Ascending aorta (tissue), 2 donors: Measurements from ENCODE around the gene MUC5B. TPM values are rescaled to one million over a fixed set of nuclear protein-coding genes. Genes with fewer than 3 reads are reported as not detected.

Experiments used
- DNase-seq, 2 donors: peaks; one replicate each; pipeline ENCODE4 v3.0.0-alpha.2; 2019; ENCODE audit warnings: low spot score in 2 of 2
- H3K27ac ChIP-seq, 2 donors: fragments of 200-600 bp; sonication (generic); one replicate each; pipeline ENCODE4 v1.5.1; 2016 to 2017; ENCODE audit warnings: mild to moderate bottlenecking in 1 of 2
- H3K27me3 ChIP-seq: fragments of 200-600 bp; sonication (generic); one replicate; pipeline ENCODE4 v1.5.1; 2017
- H3K36me3 ChIP-seq, 2 donors: fragments of 200-600 bp; sonication (generic); one replicate each; pipeline ENCODE4 v1.5.1; 2016
- H3K4me1 ChIP-seq, 2 donors: fragments of 200-600 bp; sonication (generic); one replicate each; pipeline ENCODE4 v1.5.1; 2016 to 2017; ENCODE audit warnings: mild to moderate bottlenecking in 1 of 2
- H3K4me3 ChIP-seq, 2 donors: fragments of 200-600 bp; sonication (generic); one replicate each; pipeline ENCODE4 v1.5.1; 2016 to 2017; ENCODE audit warnings: mild to moderate bottlenecking in 1 of 2
- H3K9me3 ChIP-seq, 2 donors: fragments of 200-600 bp; sonication (generic); one replicate each; pipeline ENCODE4 v1.5.1; 2016
- intact Hi-C: fragments of 100-400 bp; cut with DNase I; formaldehyde crosslinking; loops from one replicate; pipeline ENCODE4 v1.15.1; 2023
- total RNA-seq: library from RNA; depleted of rRNA; stranded (reverse); fragments of >200 nt; gene quantifications from one replicate; pipeline ENCODE4 v1.1.0, GENCODE V29; 2016
- TF ChIP-seq, protein P1 (sequence below), 3 experiments: fragments of 200-600 bp in 2 of 3; fragments of 450-650 bp in 1 of 3; sonication (generic) in 2 of 3; IDR thresholded peaks; one replicate each; pipeline ENCODE4 v1.5.1; 2016 to 2019; ENCODE audit warnings: antibody characterized with exemption in 3 of 3, mild to moderate bottlenecking in 1 of 3, moderate library complexity in 1 of 3

The MUC5B gene
- total RNA-seq, 1 donor from 2014 or later: under 0.01 TPM

DNA sequence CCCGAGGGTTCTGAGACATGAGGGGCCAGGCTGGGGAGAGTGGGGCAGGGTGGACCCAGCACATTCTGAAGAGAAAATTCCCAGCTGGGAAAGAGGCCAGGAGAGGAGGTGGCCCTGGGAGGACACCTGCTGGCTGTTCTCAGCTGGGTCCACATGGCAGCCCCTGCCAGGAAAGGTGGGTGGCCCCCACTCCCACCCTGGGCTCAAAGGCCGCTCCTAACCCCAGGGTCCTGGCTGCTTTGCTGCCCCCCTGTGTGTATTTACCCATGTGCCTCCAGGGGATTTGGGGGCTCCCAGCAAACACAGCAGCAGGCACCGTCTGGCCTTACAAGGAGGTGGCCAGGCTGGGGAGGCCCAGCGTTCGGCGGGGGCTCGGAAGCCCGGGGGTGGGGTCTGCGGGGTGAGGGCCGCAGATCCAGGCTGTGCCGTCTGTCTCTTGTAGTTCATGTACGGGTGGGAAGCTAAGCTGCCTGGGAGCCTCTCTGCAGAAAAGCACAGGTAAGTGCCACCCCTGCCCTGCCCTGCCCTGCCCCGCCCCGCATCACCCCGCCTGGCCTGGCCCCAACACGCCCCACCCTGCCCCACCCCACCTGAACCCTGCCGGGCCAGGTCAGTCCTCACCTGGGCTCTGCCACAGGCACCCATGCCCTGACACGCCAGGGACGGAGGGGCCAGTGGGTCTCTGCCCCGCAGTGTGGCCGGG lies 10.6 kb downstream of the MUC5B start:
- Histone ChIP-seq H3K36me3 (no peaks in the 10 kb centered on the region), H3K9me3 (no peaks in the 10 kb centered on the region), H3K27me3 (no peaks in the 10 kb centered on the region), H3K4me1 (no peaks in the 10 kb centered on the region), H3K27ac (no peak overlapping the region), H3K4me3 (no peak overlapping the region)
- no peak for DNase-seq
- TF ChIP-seq, protein P1, sequence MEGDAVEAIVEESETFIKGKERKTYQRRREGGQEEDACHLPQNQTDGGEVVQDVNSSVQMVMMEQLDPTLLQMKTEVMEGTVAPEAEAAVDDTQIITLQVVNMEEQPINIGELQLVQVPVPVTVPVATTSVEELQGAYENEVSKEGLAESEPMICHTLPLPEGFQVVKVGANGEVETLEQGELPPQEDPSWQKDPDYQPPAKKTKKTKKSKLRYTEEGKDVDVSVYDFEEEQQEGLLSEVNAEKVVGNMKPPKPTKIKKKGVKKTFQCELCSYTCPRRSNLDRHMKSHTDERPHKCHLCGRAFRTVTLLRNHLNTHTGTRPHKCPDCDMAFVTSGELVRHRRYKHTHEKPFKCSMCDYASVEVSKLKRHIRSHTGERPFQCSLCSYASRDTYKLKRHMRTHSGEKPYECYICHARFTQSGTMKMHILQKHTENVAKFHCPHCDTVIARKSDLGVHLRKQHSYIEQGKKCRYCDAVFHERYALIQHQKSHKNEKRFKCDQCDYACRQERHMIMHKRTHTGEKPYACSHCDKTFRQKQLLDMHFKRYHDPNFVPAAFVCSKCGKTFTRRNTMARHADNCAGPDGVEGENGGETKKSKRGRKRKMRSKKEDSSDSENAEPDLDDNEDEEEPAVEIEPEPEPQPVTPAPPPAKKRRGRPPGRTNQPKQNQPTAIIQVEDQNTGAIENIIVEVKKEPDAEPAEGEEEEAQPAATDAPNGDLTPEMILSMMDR (IDR thresholded peaks at IDR 0.05): no peak
- intact Hi-C loops: no loop called here

DNA sequence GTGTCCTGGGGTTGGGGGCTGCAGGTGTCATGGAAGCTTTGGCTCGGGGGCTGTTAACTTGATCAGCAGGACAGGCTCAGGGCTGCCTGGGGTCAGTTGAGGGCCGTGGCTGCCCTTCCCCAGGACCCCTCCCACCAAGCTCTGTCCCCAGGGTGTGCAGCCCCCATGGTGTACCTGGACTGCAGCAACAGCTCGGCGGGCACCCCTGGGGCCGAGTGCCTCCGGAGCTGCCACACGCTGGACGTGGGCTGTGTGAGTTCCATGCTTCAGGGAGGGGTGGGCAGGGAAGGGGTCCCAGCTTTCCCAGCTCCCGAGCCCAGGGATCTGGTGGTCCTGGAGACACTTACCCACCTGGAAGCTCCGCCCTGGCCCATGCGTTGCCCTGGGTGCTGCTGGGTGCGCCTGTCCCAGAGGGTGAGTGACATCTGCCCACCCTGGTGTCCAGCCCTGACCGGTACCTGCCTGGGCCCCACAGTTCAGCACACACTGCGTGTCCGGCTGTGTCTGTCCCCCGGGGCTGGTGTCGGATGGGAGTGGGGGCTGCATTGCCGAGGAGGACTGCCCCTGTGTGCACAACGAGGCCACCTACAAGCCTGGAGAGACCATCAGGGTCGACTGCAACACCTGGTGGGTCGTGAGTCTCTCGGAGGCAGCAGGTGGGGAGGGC lies 11.3 kb downstream of the MUC5B start:
- intact Hi-C loops: no loop called here
- TF ChIP-seq, protein P1 (IDR thresholded peaks at IDR 0.05): no peak
- DNase-seq: no peak
- H3K9me3 ChIP-seq: no peaks in the 10 kb centered on the region
- no peak overlapping the region for H3K4me3 ChIP-seq
- no peak overlapping the region for H3K27ac ChIP-seq
- no peaks in the 10 kb centered on the region for H3K4me1 ChIP-seq
- no peaks in the 10 kb centered on the region for H3K36me3 ChIP-seq
- no peaks in the 10 kb centered on the region for H3K27me3 ChIP-seq

DNA sequence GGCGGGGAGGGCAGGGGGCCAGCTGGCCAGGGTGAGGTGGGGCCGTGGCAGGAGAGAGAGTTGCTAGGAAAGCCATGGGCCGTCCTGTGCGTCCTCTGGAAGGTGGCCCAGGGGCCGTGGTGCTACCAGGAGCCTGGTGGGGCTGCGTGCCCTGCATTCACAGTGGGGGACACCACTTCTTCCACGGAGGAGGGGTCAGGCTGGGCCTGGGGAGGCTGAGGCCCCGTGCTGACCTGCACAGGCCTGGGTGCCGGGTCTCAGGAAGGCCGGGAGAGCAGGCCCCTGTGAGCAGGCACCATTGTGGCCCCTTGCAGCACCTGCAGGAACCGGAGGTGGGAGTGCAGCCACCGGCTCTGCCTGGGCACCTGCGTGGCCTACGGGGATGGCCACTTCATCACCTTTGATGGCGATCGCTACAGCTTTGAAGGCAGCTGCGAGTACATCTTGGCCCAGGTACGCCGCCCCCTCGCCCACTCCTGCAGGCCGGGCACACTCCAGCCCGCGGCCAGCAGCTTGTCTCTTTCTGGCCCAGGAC lies 12.0 kb downstream of the MUC5B start:
- no peak overlapping the region for H3K4me3 ChIP-seq
- H3K27me3 ChIP-seq: no peaks in the 10 kb centered on the region
- TF ChIP-seq, protein P1 (IDR thresholded peaks at IDR 0.05): no peak
- no peaks in the 10 kb centered on the region for H3K4me1 ChIP-seq
- intact Hi-C loops: no loop called here
- no peaks in the 10 kb centered on the region for H3K9me3 ChIP-seq
- H3K27ac ChIP-seq: no peak overlapping the region
- no peaks in the 10 kb centered on the region for H3K36me3 ChIP-seq
- no peak for DNase-seq

DNA sequence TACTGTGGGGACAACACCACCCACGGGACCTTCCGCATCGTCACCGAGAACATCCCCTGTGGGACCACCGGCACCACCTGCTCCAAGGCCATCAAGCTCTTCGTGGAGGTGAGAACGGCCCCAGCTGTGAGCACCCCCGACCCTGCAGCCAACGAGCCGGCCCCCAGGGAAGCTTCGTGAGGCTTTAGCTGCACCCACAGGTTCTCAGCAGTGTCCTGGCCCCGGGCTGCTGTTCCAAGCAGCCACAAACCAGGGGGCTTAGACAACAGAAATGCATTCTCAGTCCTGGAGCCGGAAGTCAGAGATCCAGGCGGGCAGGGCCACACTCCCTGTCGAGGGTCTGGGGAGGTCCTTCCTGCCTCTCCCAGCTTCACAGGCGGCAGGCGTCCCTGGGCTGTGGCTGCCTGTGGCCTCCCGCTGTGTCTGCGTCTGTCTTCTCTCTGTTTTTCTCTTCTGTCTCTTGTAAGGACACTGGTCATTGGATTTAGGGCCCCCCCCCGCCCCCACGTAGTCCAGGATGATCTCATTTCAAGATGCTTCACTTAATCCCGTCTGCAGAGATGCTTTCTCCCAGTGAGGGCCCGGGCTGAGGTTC lies 12.5 kb downstream of the MUC5B start:
- no peak overlapping the region for H3K27ac ChIP-seq
- TF ChIP-seq, protein P1 (IDR thresholded peaks at IDR 0.05): no peak
- H3K4me3 ChIP-seq: no peak overlapping the region
- DNase-seq: no peak
- no peaks in the 10 kb centered on the region for H3K4me1 ChIP-seq
- intact Hi-C loops: no loop called here
- H3K36me3 ChIP-seq: no peaks in the 10 kb centered on the region
- H3K27me3 ChIP-seq: no peaks in the 10 kb centered on the region
- no peaks in the 10 kb centered on the region for H3K9me3 ChIP-seq

DNA sequence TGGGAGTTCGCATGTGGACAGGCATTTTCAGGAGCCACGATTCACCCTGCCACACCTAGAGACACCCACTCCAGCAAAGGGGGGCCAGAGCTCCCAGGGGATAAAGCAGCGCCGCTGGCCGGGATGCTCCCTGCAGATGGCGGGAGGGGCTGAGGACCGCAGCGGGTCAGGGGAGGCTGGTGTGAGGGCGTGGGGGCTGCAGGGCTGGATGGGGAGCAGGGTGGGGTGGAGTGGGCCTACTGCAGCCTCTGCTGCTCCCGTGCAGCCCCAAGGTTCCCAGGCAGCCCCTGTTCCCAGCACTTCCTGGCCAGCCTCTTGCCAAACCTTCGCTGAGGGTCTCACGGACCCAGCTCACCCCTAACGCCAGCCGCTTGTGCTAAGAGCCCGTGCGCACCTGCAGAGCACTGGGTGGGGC lies 13.0 kb downstream of the MUC5B start:
- Histone ChIP-seq H3K36me3 (no peaks in the 10 kb centered on the region), H3K4me3 (no peak overlapping the region), H3K27ac (no peak overlapping the region), H3K9me3 (no peaks in the 10 kb centered on the region), H3K27me3 (no peaks in the 10 kb centered on the region), H3K4me1 (no peaks in the 10 kb centered on the region)
- TF ChIP-seq, protein P1 (IDR thresholded peaks at IDR 0.05): no peak
- intact Hi-C loops: no loop called here
- DNase-seq: no peak
